HG02588 (cell line): ENCODE results near the gene ARHGDIB.
A peak's percentile ranks its signal among the peaks of the same experiment; 100 is the strongest.

Experiments
- ATAC-seq: cut with Tn5 transposase; IDR thresholded peaks from one replicate; pipeline ENCODE4 v1.9.1; 2021; ENCODE audit warnings: mild to moderate bottlenecking, moderate library complexity; ENCODE audit not compliant: unreplicated experiment

ARHGDIB gene

GRCh38 chr12:14957551-14958168 is 3.7 kb downstream of the ARHGDIB start:
- ATAC-seq = no peak

DNA sequence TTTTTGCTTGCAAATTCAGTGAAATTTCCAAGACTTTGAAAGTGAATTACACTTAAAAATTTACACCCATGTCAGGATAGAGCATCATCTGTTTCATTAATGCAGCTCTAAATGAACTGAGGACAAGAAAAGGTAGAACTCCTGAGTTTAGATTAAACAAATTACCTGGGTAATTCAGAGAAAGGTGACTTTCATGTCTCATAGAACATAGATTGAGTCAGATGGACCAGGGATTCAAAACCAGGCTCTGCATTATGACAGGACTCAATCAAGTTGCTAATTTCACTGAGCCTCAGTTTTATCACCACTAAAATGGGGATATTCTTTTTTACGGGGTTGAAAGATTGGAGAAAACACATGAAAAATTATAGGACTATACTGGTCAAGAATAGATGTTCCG is 4.5 kb downstream of the ARHGDIB start:
- ATAC-seq = no peak

DNA sequence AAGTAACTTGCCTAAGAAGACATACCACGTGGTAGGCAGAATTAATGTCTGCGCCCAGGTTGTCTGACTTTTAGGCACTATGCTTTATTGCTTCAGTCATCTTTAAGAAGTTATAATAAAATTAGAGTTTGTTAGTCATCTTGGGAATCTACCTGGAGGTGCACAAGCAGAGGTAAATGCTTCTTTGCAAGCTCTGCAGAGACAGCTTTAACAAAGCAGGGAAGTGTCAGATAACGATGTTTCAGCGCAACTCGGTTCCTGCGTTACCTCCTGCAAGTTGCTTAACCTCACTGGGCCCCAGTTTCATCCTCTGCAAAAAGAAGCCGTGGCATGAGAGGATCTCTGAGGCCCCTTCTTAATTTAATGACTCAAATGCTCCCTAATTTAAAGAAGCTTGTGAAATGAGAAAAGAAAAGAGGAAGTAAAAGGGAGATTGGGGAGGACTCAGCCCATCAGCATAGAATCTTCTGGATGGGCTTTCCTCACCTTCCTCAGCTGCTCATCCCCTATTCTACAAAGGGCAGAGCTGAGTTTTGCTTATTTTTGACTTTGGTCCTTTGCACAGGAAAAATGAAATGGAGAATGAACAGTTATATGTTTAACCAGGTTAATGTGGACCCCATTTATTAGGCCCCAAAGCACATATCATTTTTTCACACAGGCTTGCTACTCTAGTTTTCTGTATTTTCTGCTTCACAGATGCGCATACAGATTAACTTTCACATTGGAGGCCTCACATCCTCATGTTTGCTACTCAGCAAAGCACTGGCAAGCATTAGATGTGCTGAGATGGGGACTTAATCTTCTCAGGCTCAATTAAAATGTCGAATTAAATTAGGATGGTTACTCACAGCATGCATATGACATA is 5.1 kb downstream of the ARHGDIB start:
- ATAC-seq = peak; percentile 17

- no peak for ATAC-seq
Observed at GRCh38 chr12:14954269-14954668, 7.1 kb downstream of the ARHGDIB start.

DNA sequence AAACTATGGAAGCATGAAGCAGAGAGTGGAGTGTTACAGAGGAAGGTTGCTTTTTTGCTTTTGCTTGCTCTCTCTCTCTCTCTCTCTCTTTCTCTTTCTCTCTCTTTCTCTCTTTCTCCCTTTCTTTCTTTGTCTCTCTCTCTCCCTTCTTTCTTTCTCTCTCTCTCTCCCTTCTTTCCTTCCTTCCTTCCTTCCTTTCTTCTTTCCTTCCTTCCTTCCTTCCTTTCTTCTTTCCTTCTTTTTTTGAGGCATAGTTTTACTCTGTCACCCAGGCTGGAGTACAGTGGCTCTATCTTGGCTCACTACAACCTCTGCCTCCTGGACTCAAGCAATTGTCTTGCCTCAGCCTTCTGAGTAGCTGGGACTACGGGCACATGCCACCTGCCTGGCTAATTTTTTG is 7.6 kb downstream of the ARHGDIB start:
- no peak for ATAC-seq

GRCh38 chr12:14952299-14952921 is 9.0 kb downstream of the ARHGDIB start:
- ATAC-seq = peak; percentile 59

DNA sequence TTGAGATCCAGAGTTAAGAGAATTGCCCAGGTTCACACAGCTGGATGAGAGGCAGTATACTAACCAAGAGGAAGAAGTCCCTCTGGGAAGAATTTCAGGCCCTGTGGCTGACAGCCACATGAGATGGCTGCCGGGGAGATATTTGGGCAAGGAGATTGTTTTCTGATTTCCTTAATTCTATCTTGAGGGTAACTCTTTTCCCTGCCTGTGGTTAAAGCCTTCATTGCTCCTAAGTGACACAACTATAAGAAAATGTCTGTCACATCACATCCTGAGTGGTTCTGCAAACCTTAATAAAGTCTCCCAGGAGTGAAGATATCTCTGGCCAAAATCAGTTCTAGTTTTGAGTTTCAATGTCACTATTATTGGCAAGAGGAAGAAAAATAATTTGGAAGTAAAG is 9.6 kb downstream of the ARHGDIB start:
- ATAC-seq = no peak

DNA sequence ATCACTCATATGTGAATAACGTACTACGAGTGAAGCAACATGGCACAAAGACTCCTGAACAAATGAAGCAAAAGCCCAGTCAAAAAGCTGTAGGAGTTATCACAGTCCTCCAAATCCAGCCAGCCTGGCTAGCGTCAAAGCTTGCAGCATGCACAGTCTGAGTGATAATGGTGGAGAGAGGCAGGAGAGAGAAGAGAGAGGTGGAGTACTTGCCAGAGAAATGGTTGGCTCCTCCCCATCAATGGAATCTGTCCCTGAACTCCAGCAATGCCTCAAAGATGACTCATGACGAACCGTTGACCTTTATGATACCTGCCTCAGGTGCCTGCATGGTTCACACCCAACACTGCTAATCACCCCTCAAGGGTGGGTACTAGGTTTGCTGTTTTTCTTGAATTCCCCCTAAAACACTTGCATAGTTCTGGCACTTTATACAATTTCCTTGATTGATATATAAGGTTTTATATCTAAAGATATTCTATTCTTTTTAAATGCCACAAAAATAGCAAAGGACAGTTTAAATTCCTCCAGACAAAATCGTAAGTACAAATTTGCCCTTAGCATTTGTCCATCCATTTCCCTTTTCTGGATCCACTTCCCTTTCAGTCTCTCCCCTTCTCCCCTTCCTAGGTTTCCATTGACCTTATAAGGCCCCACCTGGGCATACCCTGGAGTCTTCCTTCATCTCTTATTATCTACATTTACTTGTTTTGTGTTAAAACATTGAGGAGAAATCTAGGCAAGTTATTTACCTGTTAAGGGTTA is 10.2 kb downstream of the ARHGDIB start:
- ATAC-seq = no peak

DNA sequence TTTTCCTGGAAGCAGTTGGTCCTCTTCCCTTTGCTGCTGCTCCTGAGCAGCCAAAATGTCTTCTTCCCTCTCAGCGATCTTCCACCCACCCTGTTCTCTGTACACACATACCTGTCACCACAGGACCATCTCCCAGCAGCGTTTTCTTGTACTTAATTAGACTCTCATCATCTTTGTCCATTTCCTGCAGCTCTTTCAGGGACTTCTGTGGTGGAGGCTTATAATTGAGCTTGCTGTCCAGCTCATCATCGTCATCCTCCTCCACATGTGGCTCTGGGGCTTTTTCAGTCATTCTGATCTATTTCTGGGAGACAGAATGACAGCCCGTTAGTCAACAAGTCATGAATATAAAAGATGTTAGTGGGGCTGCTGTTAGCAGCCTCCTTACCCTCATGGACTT is 11.0 kb downstream of the ARHGDIB start:
- ATAC-seq = no peak

GRCh38 chr12:14949631-14950030 is 11.8 kb downstream of the ARHGDIB start:
- ATAC-seq = no peak

- ATAC-seq = peak; percentile 94
Observed at GRCh38 chr12:14948672-14949071, 12.7 kb downstream of the ARHGDIB start.

GRCh38 chr12:14946861-14947260 is 14.5 kb downstream of the ARHGDIB start:
- no peak for ATAC-seq

- no peak for ATAC-seq
Observed at GRCh38 chr12:14946162-14946561, 15.2 kb downstream of the ARHGDIB start.

DNA sequence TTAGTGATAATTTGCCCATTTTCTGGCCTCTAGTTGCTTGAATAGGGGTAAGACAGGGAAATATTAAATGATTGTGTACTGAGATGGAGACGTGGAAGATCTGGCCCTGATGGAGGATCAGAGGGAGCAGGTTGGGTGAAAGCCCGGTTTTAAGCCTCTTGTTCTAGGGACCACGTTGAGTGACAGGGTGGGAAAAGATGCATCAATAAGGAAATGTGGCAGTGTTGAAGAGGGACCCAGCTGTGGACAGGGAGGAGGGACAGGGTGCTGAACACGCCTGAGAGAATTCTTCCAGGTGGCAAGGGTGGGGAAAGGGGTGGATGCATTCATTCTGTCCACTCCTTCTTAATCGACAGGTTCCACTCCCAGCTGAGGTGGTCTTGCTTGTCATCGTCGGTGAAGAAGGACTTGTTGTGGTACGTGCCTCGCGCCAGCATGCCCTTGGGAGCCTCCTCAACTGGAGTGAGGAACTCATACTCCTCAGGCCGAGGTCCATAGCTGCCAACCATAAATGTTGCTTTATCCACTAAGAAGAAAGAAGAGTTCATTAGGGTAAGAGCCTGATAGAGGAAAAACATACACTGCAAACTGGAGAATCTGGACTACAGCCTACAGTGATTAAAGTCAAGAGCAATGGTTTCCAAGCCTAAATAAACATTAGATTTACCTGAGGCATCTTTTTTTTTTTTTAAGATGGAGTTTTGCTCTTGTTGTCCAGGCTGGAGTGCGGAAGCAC is 19.0 kb downstream of the ARHGDIB start:
- ATAC-seq = no peak

DNA sequence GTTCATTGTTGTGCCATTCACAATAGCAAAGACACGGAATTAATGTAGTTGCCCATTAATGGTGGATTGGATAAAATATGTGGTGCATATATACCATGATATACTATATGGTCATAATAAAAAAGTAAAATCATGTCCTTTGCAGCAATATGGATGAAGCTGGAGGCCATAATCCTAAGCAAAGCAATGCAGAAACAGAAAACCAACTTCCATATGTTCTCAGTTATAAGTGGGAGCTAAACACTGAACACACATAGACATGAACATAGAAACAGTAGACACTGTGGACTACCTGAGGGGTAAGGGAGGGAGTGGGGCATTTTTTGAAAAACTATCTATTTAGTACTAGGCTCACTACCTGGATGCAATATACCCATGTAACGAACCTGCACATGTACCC is 20.0 kb downstream of the ARHGDIB start:
- ATAC-seq = no peak

- no peak for ATAC-seq
Observed at GRCh38 chr12:14938301-14938700, 23.1 kb downstream of the ARHGDIB start, which contains the start of gene ERP27. ERP27 (minus strand) TSS chr12:14938537; CDS start chr12:14938508, 29 bp downstream.

DNA sequence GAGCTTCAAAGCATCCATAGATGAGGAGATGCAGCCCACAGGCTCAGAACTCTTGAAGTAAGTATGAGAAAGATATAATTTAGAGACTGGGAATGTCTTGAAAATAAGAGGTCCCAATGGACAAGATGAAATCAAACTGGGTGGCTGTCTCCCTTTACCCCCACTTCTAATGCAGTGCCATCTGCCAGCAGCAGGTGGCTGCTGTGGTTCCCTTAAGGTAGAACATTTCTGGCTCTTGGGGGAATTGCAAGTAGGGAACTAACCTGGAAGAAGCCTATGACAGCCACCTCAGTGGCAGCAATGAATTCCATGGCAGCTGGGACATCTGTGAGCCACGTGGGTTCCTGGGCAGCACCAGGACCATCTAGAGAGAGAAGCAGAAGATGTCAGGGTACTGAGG is 23.7 kb downstream of the ARHGDIB start:
- ATAC-seq = no peak

DNA sequence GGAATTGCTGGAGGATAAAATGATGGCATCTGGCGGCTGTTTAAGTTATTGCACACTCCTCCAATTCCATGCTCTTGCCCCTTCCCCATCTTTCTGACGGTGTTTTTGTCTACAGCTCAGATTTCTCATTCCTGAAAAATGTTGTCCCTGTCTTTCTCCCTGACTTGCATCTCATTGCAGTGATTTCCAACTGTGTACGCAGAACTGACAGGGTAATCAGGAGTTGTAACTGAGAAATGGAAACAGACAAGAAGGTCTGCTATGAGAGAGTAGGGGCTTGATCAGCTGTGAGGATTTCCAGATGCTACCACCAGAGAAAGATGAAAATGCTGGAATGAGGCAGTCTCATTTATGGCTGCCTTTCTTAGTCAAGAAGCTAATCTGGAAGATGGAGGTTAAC is 24.4 kb downstream of the ARHGDIB start:
- ATAC-seq = no peak

- no peak for ATAC-seq
Observed at GRCh38 chr12:14936224-14936861, 25.1 kb downstream of the ARHGDIB start.

GRCh38 chr12:14935031-14935430 is 26.4 kb downstream of the ARHGDIB start:
- ATAC-seq = no peak
